ENCODE results near the gene ULK4. TPM values are rescaled to one million over a fixed set of nuclear protein-coding genes. Genes with fewer than 3 reads are reported as not detected.
A peak's percentile ranks its signal among the peaks of the same experiment; 100 is the strongest.

ULK4 gene
- total and polyA plus RNA-seq, 9 of the 15 experiments (the other 6 are each of a cell fraction or from before 2014, with no cell fraction given) = 3.0 to 5.9 (median 3.5) TPM

GRCh38 chr3:41716471-41716870 lies 245.4 kb downstream of the ULK4 start:
- POLR2A ChIA-PET = interaction anchor here (0.7 kb wide), 1 partner anchor 189 kb away, joined by 3 read pairs; no protein-coding TSS in a partner anchor

More at GRCh38 chr3:41716471-41716870, 245.4 kb downstream of the ULK4 start:
- no peak overlapping the region for H3K9ac ChIP-seq (ENCODE audit: insufficient read depth in 1 of 2, low read depth in 2 of 2, low read length in 2 of 2)
- no peak overlapping the region for H3K27ac ChIP-seq (ENCODE audit: extremely low read depth, low read depth, low read length)
- CTCF ChIA-PET (ENCODE audit: low intra/inter-chr PET ratio) = interaction anchor here (1.5 kb wide), 1 partner anchor 1132 kb away, joined by 4 read pairs; no protein-coding TSS in a partner anchor
- no peak for ATAC-seq
- in situ Hi-C loops (cut with MboI) (no loop called here), intact Hi-C loops (cut with micrococcal nuclease) (no loop called here)
- H3K4me2 ChIP-seq (ENCODE audit: insufficient read depth, low read length) = no peak overlapping the region
- H3K4me3 ChIP-seq = no peak overlapping the region
- 0% methylated on average over 1 of the region's 1 CpG for WGBS (ENCODE audit: insufficient coverage, low coverage, missing lambda C conversion rate)
- no peak for FAIRE-seq
- DNase-seq (ENCODE audit: extremely low read depth in 1 of 4, low spot score in 3 of 4) = no peak
- H4K20me1 ChIP-seq (replicated peaks; ENCODE audit: control insufficient read depth, insufficient read depth, low read length) = no peaks in the 10 kb centered on the region
- no TSS peak for BruUV-seq (replicated peaks)
- no peaks in the 10 kb centered on the region for H3K9me3 ChIP-seq (replicated peaks; ENCODE audit: control insufficient read depth, insufficient read depth, low read depth, low read length)
- no peaks in the 10 kb centered on the region; a peak in 1 of 5 replicates for H3K27me3 ChIP-seq (ENCODE audit: control insufficient read depth in 2 of 2, insufficient read depth in 2 of 2, low read length in 2 of 2)
- no peaks in the 10 kb centered on the region for H3K9me1 ChIP-seq (ENCODE audit: control insufficient read depth, insufficient read depth, low read length)
- H3K36me3 ChIP-seq (ENCODE audit: control insufficient read depth, insufficient read depth, low read length) = no peaks in the 10 kb centered on the region
- H3K79me2 ChIP-seq (ENCODE audit: control insufficient read depth, insufficient read depth, low read length) = no peaks in the 10 kb centered on the region
- TF ChIP-seq RAD21 (CRISPR knock-in tag; conservative IDR thresholded peaks at IDR 0.05 in 1 of 2, IDR thresholded peaks at IDR 0.05 in 1 of 2) = peak in 1 of 2 experiments; percentile 50; a peak in 2 of 4 replicates
- no peak for TF ChIP-seq ZNF655 (CRISPR knock-in tag; IDR thresholded peaks at IDR 0.05)
- TF ChIP-seq, protein P1, sequence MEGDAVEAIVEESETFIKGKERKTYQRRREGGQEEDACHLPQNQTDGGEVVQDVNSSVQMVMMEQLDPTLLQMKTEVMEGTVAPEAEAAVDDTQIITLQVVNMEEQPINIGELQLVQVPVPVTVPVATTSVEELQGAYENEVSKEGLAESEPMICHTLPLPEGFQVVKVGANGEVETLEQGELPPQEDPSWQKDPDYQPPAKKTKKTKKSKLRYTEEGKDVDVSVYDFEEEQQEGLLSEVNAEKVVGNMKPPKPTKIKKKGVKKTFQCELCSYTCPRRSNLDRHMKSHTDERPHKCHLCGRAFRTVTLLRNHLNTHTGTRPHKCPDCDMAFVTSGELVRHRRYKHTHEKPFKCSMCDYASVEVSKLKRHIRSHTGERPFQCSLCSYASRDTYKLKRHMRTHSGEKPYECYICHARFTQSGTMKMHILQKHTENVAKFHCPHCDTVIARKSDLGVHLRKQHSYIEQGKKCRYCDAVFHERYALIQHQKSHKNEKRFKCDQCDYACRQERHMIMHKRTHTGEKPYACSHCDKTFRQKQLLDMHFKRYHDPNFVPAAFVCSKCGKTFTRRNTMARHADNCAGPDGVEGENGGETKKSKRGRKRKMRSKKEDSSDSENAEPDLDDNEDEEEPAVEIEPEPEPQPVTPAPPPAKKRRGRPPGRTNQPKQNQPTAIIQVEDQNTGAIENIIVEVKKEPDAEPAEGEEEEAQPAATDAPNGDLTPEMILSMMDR (IDR thresholded peaks at IDR 0.05 in 2 of 3, conservative IDR thresholded peaks at IDR 0.05 in 1 of 3; ENCODE audit: insufficient read depth in 2 of 3, low read depth in 1 of 3, low read length in 3 of 3) = peak in 1 of 3 experiments; percentile 39; a peak in 2 of 6 replicates
- H3K4me1 ChIP-seq (replicated peaks in 1 of 2; ENCODE audit: control insufficient read depth in 2 of 2, insufficient read depth in 2 of 2, low read length in 2 of 2) = no peaks in the 10 kb centered on the region
- H2AFZ ChIP-seq (ENCODE audit: low read depth, low read length) = no peak overlapping the region

Measured in K562 (cell line).